SJSA1 (cell line): ENCODE measurements around the gene SLC25A43. TPM values are rescaled to one million over a fixed set of nuclear protein-coding genes. Genes with fewer than 3 reads are reported as not detected.

Experiments
- DNase-seq, 2 experiments: peaks; one replicate each; pipeline ENCODE4 v3.0.0-alpha.2; 2015 to 2020; ENCODE audit warnings: low spot score in 2 of 2, low read depth in 1 of 2
- H3K27ac ChIP-seq: fragments of 250-450 bp; sonication (Bioruptor Pico); 2 replicates; pipeline ENCODE4 v1.5.1; 2020; ENCODE audit warnings: mild to moderate bottlenecking, moderate library complexity
- H3K27me3 ChIP-seq: fragments of 250-450 bp; sonication (Bioruptor Pico); replicated peaks from 2 replicates; pipeline ENCODE4 v1.5.1; 2020; ENCODE audit warnings: mild to moderate bottlenecking, moderate library complexity
- H3K36me3 ChIP-seq: fragments of 250-450 bp; sonication (Bioruptor Pico); 2 replicates; pipeline ENCODE4 v1.5.1; 2020; ENCODE audit warnings: mild to moderate bottlenecking
- H3K4me1 ChIP-seq: fragments of 250-450 bp; sonication (Bioruptor Pico); replicated peaks from 2 replicates; pipeline ENCODE4 v1.6.1; 2021; ENCODE audit warnings: mild to moderate bottlenecking
- H3K4me3 ChIP-seq: fragments of 250-450 bp; sonication (Bioruptor Pico); 2 replicates; pipeline ENCODE4 v1.5.1; 2020; ENCODE audit warnings: mild to moderate bottlenecking
- H3K9me3 ChIP-seq: fragments of 250-450 bp; sonication (Bioruptor Pico); replicated peaks from 2 replicates; pipeline ENCODE4 v1.5.1; 2020; ENCODE audit warnings: mild to moderate bottlenecking
- total RNA-seq: library from RNA; depleted of rRNA; stranded (reverse); fragments of >200 nt; shearing (Covaris generic); gene quantifications from 2 replicates; pipeline ENCODE4 v1.2.3, GENCODE V29; 2014; rRNA removed

Gene SLC25A43
- total RNA-seq, 1 experiment from 2014 or later, result 31.5 TPM

- H3K4me1 ChIP-seq, result peaks cover 18% of the 10 kb centered on the region
- H3K27ac ChIP-seq, result peak overlapping the region; percentile 73
- H3K27me3 ChIP-seq, result no peaks in the 10 kb centered on the region
- no peak for DNase-seq
- H3K4me3 ChIP-seq, result no peak overlapping the region
- no peaks in the 10 kb centered on the region for H3K36me3 ChIP-seq
- no peaks in the 10 kb centered on the region for H3K9me3 ChIP-seq
Measured at GRCh38 chrX:119502727-119503483, 103.8 kb downstream of the SLC25A43 start.

DNA sequence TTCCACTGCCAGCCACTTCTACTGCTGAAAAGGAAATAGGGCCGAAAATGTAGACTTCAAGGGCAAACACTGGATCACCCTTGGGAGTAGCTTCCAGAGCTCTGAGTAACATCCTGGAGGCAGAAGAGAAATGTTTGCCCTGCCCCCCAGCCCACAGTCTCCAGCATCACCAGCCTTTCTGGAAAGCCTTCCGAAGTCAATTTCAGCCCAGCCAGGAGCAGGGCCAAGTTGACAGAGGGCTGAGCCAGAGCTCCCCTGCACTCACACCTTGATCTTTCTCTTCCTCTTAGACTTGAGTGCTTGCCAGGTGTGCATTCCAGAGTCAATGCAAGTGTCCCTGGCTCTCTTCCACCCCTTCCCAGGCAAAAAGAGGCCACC is 104.3 kb downstream of the SLC25A43 start:
- Histone ChIP-seq H3K9me3 (no peaks in the 10 kb centered on the region), H3K27me3 (no peaks in the 10 kb centered on the region), H3K27ac (peak overlapping the region; percentile 73), H3K36me3 (no peaks in the 10 kb centered on the region), H3K4me1 (peaks cover 18% of the 10 kb centered on the region), H3K4me3 (no peak overlapping the region)
- DNase-seq, result peak; percentile 52 to 74

Other genes with a start within 250 kb of the SLC25A43 start
- gene PGRMC1, start 163.1 kb upstream of the SLC25A43 start, total RNA-seq, result 143 and 174 TPM in 2 replicates
- 160 and 224 TPM in 2 replicates for gene SLC25A5, start 69.1 kb downstream of the SLC25A43 start, total RNA-seq
- gene STEEP1, start 166.1 kb downstream of the SLC25A43 start, total RNA-seq, result 58.1 and 68.8 TPM in 2 replicates
- 46.0 and 60.0 TPM in 2 replicates for gene UBE2A, start 175.2 kb downstream of the SLC25A43 start, total RNA-seq
- gene NKRF, start 207.1 kb downstream of the SLC25A43 start, total RNA-seq, result 3.1 and 4.7 TPM in 2 replicates